GM23338 (cell line): Measurements from ENCODE around the gene BACH1. TPM values are rescaled to one million over a fixed set of nuclear protein-coding genes. Genes with fewer than 3 reads are reported as not detected.

Source experiments
- ATAC-seq: fragments of 200-7000 bp; cut with Tn5 transposase; 3 replicates; pipeline ENCODE4 v1.9.1; 2020
- DNase-seq: peaks from one replicate; pipeline ENCODE4 v3.0.0-alpha.2; 2015; ENCODE audit warnings: low spot score
- H2AFZ ChIP-seq: fragments of 200-600 bp; sonication (generic); 2 replicates; pipeline ENCODE4 v1.8.0; 2016; ENCODE audit warnings: antibody characterized with exemption, mild to moderate bottlenecking, moderate library complexity
- H3F3A ChIP-seq: fragments of 200-600 bp; sonication (generic); replicated peaks from 2 replicates; pipeline ENCODE4 v1.8.0; 2017; ENCODE audit warnings: antibody characterized with exemption, mixed run types, low read depth
- H3K27ac ChIP-seq: fragments of 200-600 bp; sonication (generic); 2 replicates; pipeline ENCODE4 v1.6.1; 2016; ENCODE audit warnings: low read depth
- H3K27me3 ChIP-seq: fragments of 200-600 bp; sonication (generic); 2 replicates; pipeline ENCODE4 v1.8.0; 2016; ENCODE audit warnings: mild to moderate bottlenecking, mixed run types, moderate library complexity; ENCODE audit not compliant: insufficient read depth
- H3K36me3 ChIP-seq: fragments of 200-600 bp; sonication (generic); 2 replicates; pipeline ENCODE4 v1.8.0; 2016; ENCODE audit warnings: mild to moderate bottlenecking; ENCODE audit not compliant: insufficient read depth
- H3K4me1 ChIP-seq: fragments of 200-600 bp; sonication (generic); 2 replicates; pipeline ENCODE4 v1.8.0; 2016; ENCODE audit warnings: mild to moderate bottlenecking, moderate library complexity; ENCODE audit not compliant: insufficient read depth
- H3K4me2 ChIP-seq: fragments of 200-600 bp; sonication (generic); 2 replicates; pipeline ENCODE4 v1.7.1; 2017; ENCODE audit warnings: mixed run types
- H3K4me3 ChIP-seq: fragments of 200-600 bp; sonication (generic); 2 replicates; pipeline ENCODE4 v1.6.1; 2016; ENCODE audit warnings: mixed run types
- H3K79me2 ChIP-seq: fragments of 200-600 bp; sonication (generic); replicated peaks from 2 replicates; pipeline ENCODE4 v1.8.0; 2017; ENCODE audit warnings: mild to moderate bottlenecking; ENCODE audit not compliant: insufficient read depth
- H3K9me2 ChIP-seq: fragments of 200-600 bp; sonication (generic); 2 replicates; pipeline ENCODE4 v1.8.0; 2017; ENCODE audit not compliant: insufficient read depth
- H4K20me1 ChIP-seq: fragments of 200-600 bp; sonication (generic); replicated peaks from 2 replicates; pipeline ENCODE4 v1.8.0; 2017; ENCODE audit warnings: mild to moderate bottlenecking; ENCODE audit not compliant: insufficient read depth
- H3K27ac Mint-ChIP-seq: 2 replicates; pipeline ENCODE4 v1.8.0; 2020; ENCODE audit warnings: inconsistent platforms, mild to moderate bottlenecking, moderate library complexity, mixed read lengths
- H3K27me3 Mint-ChIP-seq: 3 replicates; pipeline ENCODE4 v1.8.0; 2022; ENCODE audit warnings: low read depth, mild to moderate bottlenecking, moderate library complexity, mixed read lengths, inconsistent platforms; ENCODE audit not compliant: insufficient read depth, poor library complexity
- H3K36me3 Mint-ChIP-seq: 3 replicates; pipeline ENCODE4 v1.8.0; 2021; ENCODE audit warnings: low read depth, mild to moderate bottlenecking, inconsistent platforms, moderate library complexity, mixed read lengths
- H3K4me1 Mint-ChIP-seq: 3 replicates; pipeline ENCODE4 v1.8.0; 2020; ENCODE audit warnings: mild to moderate bottlenecking, inconsistent platforms, mixed read lengths
- H3K4me3 Mint-ChIP-seq: 3 replicates; pipeline ENCODE4 v1.8.0; 2021; ENCODE audit warnings: moderate library complexity, mild to moderate bottlenecking, inconsistent platforms, mixed read lengths
- H3K9me3 Mint-ChIP-seq: 3 replicates; pipeline ENCODE4 v1.8.0; 2020; ENCODE audit warnings: moderate library complexity, mild to moderate bottlenecking, inconsistent platforms, mixed read lengths
- CREB1 ChIP-seq: fragments of 250-450 bp; sonication (Bioruptor Pico); IDR thresholded peaks from 2 replicates; pipeline ENCODE4 v1.5.0; 2020; ENCODE audit warnings: low read depth, mild to moderate bottlenecking, moderate library complexity
- CTCF ChIP-seq, 2 experiments: fragments of 200-600 bp in 1 of 2; sonication (generic) in 1 of 2; conservative IDR thresholded peaks; 2 replicates each; pipeline versions ENCODE4 v1.5.1 to v1.6.1; 2016 to 2017; ENCODE audit warnings: antibody characterized with exemption in 2 of 2, low read depth in 2 of 2, mild to moderate bottlenecking in 2 of 2, moderate library complexity in 1 of 2
- ETS1 ChIP-seq: IDR thresholded peaks from 2 replicates; pipeline ENCODE4 v1.6.1; 2016; ENCODE audit warnings: antibody characterized with exemption
- EZH2 ChIP-seq: fragments of 200-600 bp; sonication (generic); IDR thresholded peaks from one replicate; pipeline ENCODE4 v1.8.0; 2017; ENCODE audit warnings: antibody characterized with exemption, mild to moderate bottlenecking, low read depth; ENCODE audit not compliant: unreplicated experiment
- EZH2phosphoT487 ChIP-seq: fragments of 200-600 bp; sonication (generic); IDR thresholded peaks from one replicate; pipeline ENCODE4 v1.8.1; 2018; ENCODE audit warnings: antibody characterized with exemption; ENCODE audit not compliant: unreplicated experiment
- JUNB ChIP-seq: IDR thresholded peaks from one replicate; pipeline ENCODE4 v1.6.1; 2016; ENCODE audit warnings: antibody characterized with exemption; ENCODE audit not compliant: unreplicated experiment
- NANOG ChIP-seq: IDR thresholded peaks from 2 replicates; pipeline ENCODE4 v1.6.1; 2016; ENCODE audit warnings: antibody characterized with exemption, borderline replicate concordance
- POLR2AphosphoS5 ChIP-seq: IDR thresholded peaks from 2 replicates; pipeline ENCODE4 v1.6.1; 2016; ENCODE audit warnings: antibody characterized with exemption, low read depth
- REST ChIP-seq: IDR thresholded peaks from one replicate; pipeline ENCODE4 v1.6.1; 2018; ENCODE audit warnings: antibody characterized with exemption; ENCODE audit not compliant: unreplicated experiment
- STAT1 ChIP-seq: IDR thresholded peaks from one replicate; pipeline ENCODE4 v1.6.1; 2016; ENCODE audit warnings: antibody characterized with exemption; ENCODE audit not compliant: unreplicated experiment
- ZNF114 ChIP-seq: fragments of 250-450 bp; sonication (Bioruptor Pico); IDR thresholded peaks from 2 replicates; pipeline ENCODE4 v1.5.0; 2020; ENCODE audit warnings: mild to moderate bottlenecking, moderate library complexity
- ZNF331 ChIP-seq: fragments of 250-450 bp; sonication (Bioruptor Pico); IDR thresholded peaks from 2 replicates; pipeline ENCODE4 v1.5.0; 2020; ENCODE audit warnings: low read depth, mild to moderate bottlenecking, moderate library complexity
- polyA plus RNA-seq: library from polyadenylated mRNA; unstranded; fragments of >200 nt; fragmentation: Nextera tagmentation; extraction: Ambion mirVana; gene quantifications from 2 replicates; pipeline ENCODE4 v1.2.1, GENCODE V29; 2016
- total RNA-seq: library from RNA; depleted of rRNA; stranded (reverse); fragments of >200 nt; shearing (Covaris generic); gene quantifications from 2 replicates; pipeline ENCODE4 v1.2.3, GENCODE V29; 2014

The BACH1 gene
- total and polyA plus RNA-seq, 2 experiments from 2014 or later: 18.9 to 41.2 TPM

GRCh38 chr21:29343519-29343918 is 44.8 kb downstream of the BACH1 start:
- H4K20me1 ChIP-seq: no peaks in the 10 kb centered on the region; the same call in 1 of the 2 replicates
- no peak overlapping the region for H3K27ac Mint-ChIP-seq
- no peaks in the 10 kb centered on the region for H3K9me3 Mint-ChIP-seq
- H3K27me3 ChIP-seq: no peaks in the 10 kb centered on the region
- H2AFZ ChIP-seq: no peak overlapping the region
- peaks cover 13% of the 10 kb centered on the region for H3K79me2 ChIP-seq
- no peak overlapping the region for H3K4me2 ChIP-seq
- no peaks in the 10 kb centered on the region for H3F3A ChIP-seq
- no peak overlapping the region for H3K4me3 Mint-ChIP-seq
- no peak for TF ChIP-seq ZNF331 (CRISPR knock-in tag)
- TF ChIP-seq POLR2AphosphoS5: no peak
- TF ChIP-seq NANOG: no peak
- TF ChIP-seq ZNF114 (CRISPR knock-in tag): no peak
- TF ChIP-seq EZH2phosphoT487: no peak
- no peak for TF ChIP-seq JUNB
- no peak for TF ChIP-seq EZH2
- no peak for TF ChIP-seq ETS1
- no peak for TF ChIP-seq CTCF (conservative IDR thresholded peaks at IDR 0.05; ENCODE audit: low read depth in 2 of 2)
- TF ChIP-seq CREB1 (CRISPR knock-in tag): no peak
- H3K36me3 Mint-ChIP-seq: no peaks in the 10 kb centered on the region
- ATAC-seq (no peak), DNase-seq (no peak)
- H3K36me3 ChIP-seq: no peaks in the 10 kb centered on the region
- H3K4me1 Mint-ChIP-seq: no peaks in the 10 kb centered on the region; the same call in 2 of the 3 replicates
- H3K27me3 Mint-ChIP-seq: no peaks in the 10 kb centered on the region
- no peak overlapping the region for H3K27ac ChIP-seq
- no peaks in the 10 kb centered on the region for H3K4me1 ChIP-seq
- no peaks in the 10 kb centered on the region for H3K9me2 ChIP-seq
- no peak overlapping the region for H3K4me3 ChIP-seq

- H3K4me1 Mint-ChIP-seq: no peaks in the 10 kb centered on the region; the same call in 2 of the 3 replicates
- no peak for DNase-seq
- Histone ChIP-seq H3K79me2 (peaks cover 10% of the 10 kb centered on the region), H3K4me1 (no peaks in the 10 kb centered on the region), H3K27ac (no peak overlapping the region), H2AFZ (no peak overlapping the region), H3K9me2 (no peaks in the 10 kb centered on the region), H3K36me3 (no peaks in the 10 kb centered on the region), H3K4me3 (no peak overlapping the region), H3F3A (no peaks in the 10 kb centered on the region), H3K27me3 (no peaks in the 10 kb centered on the region), H3K4me2 (no peak overlapping the region), H4K20me1 (no peaks in the 10 kb centered on the region; the same call in 1 of the 2 replicates)
- no peak overlapping the region for H3K4me3 Mint-ChIP-seq
- H3K36me3 Mint-ChIP-seq: no peaks in the 10 kb centered on the region
- H3K9me3 Mint-ChIP-seq: no peaks in the 10 kb centered on the region
- no peaks in the 10 kb centered on the region for H3K27me3 Mint-ChIP-seq
- no peak overlapping the region for H3K27ac Mint-ChIP-seq
- no peak for ATAC-seq
- TF ChIP-seq REST (no peak), STAT1 (no peak), CREB1 (CRISPR knock-in tag) (no peak)
These were observed 47.6 kb downstream of the BACH1 start for GRCh38 chr21:29346281-29346680.
